Lower lobe of right lung (tissue), 2 donors: Measurements from ENCODE around the gene TMEM132C. TPM values are rescaled to one million over a fixed set of nuclear protein-coding genes. Genes with fewer than 3 reads are reported as not detected.
A peak's percentile ranks its signal among the peaks of the same experiment; 100 is the strongest.

Source experiments
- ATAC-seq, 2 donors: fragments of 200-7000 bp; cut with Tn5 transposase; one replicate each; pipeline ENCODE4 v1.9.1; 2020 to 2022; ENCODE audit warnings: mild to moderate bottlenecking in 2 of 2, moderate library complexity in 2 of 2
- DNase-seq: peaks from one replicate; pipeline ENCODE4 v3.0.0-alpha.2; 2020
- H3K27ac ChIP-seq: fragments of 200-600 bp; one replicate; pipeline ENCODE4 v1.8.0; 2022
- H3K27me3 ChIP-seq: fragments of 200-600 bp; one replicate; pipeline ENCODE4 v1.8.0; 2022; ENCODE audit warnings: low read depth
- H3K36me3 ChIP-seq: fragments of 200-600 bp; one replicate; pipeline ENCODE4 v1.8.0; 2022; ENCODE audit warnings: mild to moderate bottlenecking
- H3K4me1 ChIP-seq: fragments of 200-600 bp; one replicate; pipeline ENCODE4 v1.8.0; 2022
- H3K4me3 ChIP-seq: fragments of 200-600 bp; one replicate; pipeline ENCODE4 v1.8.0; 2022; ENCODE audit warnings: mild to moderate bottlenecking
- H3K9me3 ChIP-seq: fragments of 200-600 bp; one replicate; pipeline ENCODE4 v1.8.0; 2022
- CTCF ChIP-seq: fragments of 200-600 bp; IDR thresholded peaks from one replicate; pipeline ENCODE4 v1.8.0; 2022; ENCODE audit warnings: antibody characterized with exemption, mild to moderate bottlenecking
- intact Hi-C: fragments of 100-400 bp; cut with DNase I; formaldehyde crosslinking; loops from one replicate; pipeline ENCODE4 v1.11.0; 2022
- long read RNA-seq: library from polyadenylated mRNA; unstranded; transcript quantifications from one replicate; pipeline ENCODE4 v2.0.0, GENCODE V29; 2021
- total RNA-seq: library from RNA; stranded (reverse); fragmentation: NEBNext Ultra II Directional; extraction: Animal tissue kit (Norgen Biotek cat#: 25700); gene quantifications from one replicate; pipeline ENCODE4 v1.2.1, GENCODE V29; 2021
- donor health status: DM: no; HTN: yes; CAD: no; lungs with severe emphysema.

Gene TMEM132C
- total RNA-seq, result 1.6 TPM
- long read RNA-seq, full-length matches to known transcripts, result 4 of 5 reads
- long read RNA-seq, partial matches to known transcripts, result 0 of 5 reads
- long read RNA-seq, other reads (novel, unspliced or antisense), result 1 of 5 reads

- no peak for TF ChIP-seq CTCF
- intact Hi-C loops, result no loop called here
- ATAC-seq (no peak), DNase-seq (no peak)
- Histone ChIP-seq H3K4me3 (peak within 1 kb of the TSS; percentile 44), H3K4me1 (peaks cover 11% of the 10 kb centered on the region), H3K36me3 (no peaks in the 10 kb centered on the region), H3K27me3 (peaks cover 38% of the 10 kb centered on the region), H3K27ac (no peak within 1 kb of the TSS), H3K9me3 (no peaks in the 10 kb centered on the region)
Measured at GRCh38 chr12:128267131-128267622, at the start of gene TMEM132C. TSS of gene TMEM132C (plus strand) at chr12:128267170. CDS start at chr12:128267403, 233 bp downstream.

DNA sequence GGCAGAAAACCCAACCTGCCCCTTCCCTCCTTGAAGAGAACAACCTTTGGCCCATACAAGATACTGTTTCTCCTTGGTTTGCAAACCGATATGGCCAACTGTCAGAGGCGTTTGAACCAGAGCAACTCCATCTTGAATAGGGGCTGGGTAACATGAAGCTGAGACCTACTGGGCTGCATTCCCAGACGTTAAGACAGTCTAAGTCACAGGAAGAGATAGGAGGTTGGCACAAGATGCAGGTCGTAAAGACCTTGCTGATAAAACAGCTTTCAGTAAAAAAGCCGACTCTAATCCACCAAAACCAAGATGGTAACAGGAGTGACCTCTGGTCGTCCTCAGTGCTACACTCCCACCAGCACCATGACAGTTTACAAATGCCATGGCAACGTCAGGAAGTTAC lies 42.7 kb upstream of the TMEM132C start:
- intact Hi-C loops, result no loop called here
- DNase-seq, result no peak
- Histone ChIP-seq H3K27ac (no peak overlapping the region), H3K4me1 (no peaks in the 10 kb centered on the region), H3K27me3 (no peaks in the 10 kb centered on the region), H3K4me3 (no peak overlapping the region), H3K36me3 (no peaks in the 10 kb centered on the region), H3K9me3 (no peaks in the 10 kb centered on the region)
- no peak for TF ChIP-seq CTCF
- no peak for ATAC-seq

DNA sequence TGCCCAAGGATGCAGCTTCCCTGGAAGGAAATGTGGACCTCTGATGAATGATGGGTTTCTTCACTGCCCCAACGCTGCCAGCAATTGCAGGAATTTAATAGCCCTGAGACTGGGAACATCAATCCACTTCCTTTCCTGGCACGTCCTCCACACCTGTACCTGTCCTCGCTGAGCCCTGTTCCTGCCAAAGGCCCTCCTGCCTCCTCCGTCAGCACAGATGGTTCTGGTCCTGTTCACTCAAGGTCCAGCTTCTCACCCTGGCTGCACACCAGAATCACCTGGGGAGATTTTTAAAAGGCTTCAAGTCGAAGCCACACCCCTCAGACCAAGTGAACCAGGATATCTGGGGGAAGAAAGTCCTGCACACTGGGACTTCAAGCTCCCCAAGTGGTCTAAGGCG lies 38.4 kb upstream of the TMEM132C start:
- H3K4me1 ChIP-seq, result no peaks in the 10 kb centered on the region
- DNase-seq, result no peak
- intact Hi-C loops, result no loop called here

DNA sequence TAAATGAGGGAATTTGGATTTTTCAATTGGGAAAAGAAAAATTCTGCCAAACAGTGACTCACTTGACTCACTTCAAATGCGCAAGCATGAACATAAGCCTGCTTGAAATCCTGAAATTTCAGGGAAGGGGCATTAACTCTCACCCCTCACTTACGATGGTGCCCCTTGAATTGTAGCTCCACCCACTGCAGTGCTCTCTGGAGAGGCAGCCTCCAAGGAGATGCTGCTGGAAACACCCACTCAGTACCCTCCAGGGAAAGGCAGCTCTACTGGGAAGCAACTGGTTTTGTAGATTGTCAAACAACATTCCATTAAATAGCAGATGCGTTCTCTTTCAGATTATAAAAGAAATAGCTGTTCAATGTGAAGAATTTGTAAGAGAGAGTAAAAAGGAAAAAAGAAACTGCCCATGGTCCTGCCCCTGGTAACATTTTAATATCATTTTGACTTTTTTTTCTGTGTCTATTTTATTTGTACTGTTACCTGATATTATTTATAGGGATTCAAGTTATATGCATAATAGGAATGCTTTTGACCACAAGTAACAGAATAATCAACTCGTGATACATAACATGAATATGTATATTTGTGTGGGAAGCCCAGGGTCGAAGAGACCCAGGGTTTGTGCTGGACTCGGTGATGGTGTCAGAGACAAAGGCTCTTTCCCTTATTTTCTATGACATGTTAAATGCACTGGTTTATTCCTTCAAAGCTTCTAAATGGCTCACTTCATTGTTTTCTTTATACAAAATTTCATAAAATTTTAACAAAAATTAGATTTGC lies 31.1 kb upstream of the TMEM132C start:
- ATAC-seq, result no peak
- Histone ChIP-seq H3K27me3 (no peaks in the 10 kb centered on the region), H3K9me3 (no peaks in the 10 kb centered on the region), H3K4me1 (no peaks in the 10 kb centered on the region), H3K36me3 (no peaks in the 10 kb centered on the region), H3K4me3 (no peak overlapping the region), H3K27ac (no peak overlapping the region)
- intact Hi-C loops, result no loop called here
- no peak for TF ChIP-seq CTCF
- DNase-seq, result no peak

More for the DNA sequence above, 38.4 kb upstream of the TMEM132C start:
- no peak for TF ChIP-seq CTCF
- Histone ChIP-seq H3K9me3 (no peaks in the 10 kb centered on the region), H3K27ac (no peak overlapping the region), H3K36me3 (no peaks in the 10 kb centered on the region), H3K4me3 (no peak overlapping the region), H3K27me3 (no peaks in the 10 kb centered on the region)
- ATAC-seq, result no peak

- TF ChIP-seq CTCF, result no peak
- intact Hi-C loops, result no loop called here
- no peaks in the 10 kb centered on the region for H3K9me3 ChIP-seq
- no peaks in the 10 kb centered on the region for H3K27me3 ChIP-seq
- H3K27ac ChIP-seq, result no peak overlapping the region
- no peak overlapping the region for H3K4me3 ChIP-seq
- DNase-seq, result no peak
- no peaks in the 10 kb centered on the region for H3K36me3 ChIP-seq
- no peak for ATAC-seq
- H3K4me1 ChIP-seq, result no peaks in the 10 kb centered on the region
Measured at GRCh38 chr12:128236525-128236924, 30.4 kb upstream of the TMEM132C start.
